Measurements from ENCODE around the gene PEX5L.

- TF ChIP-seq POLR2A (IDR thresholded peaks at IDR 0.05; ENCODE audit: extremely low read depth, insufficient read length), result no peak
- no peak for TF ChIP-seq CTCF (IDR thresholded peaks at IDR 0.05; ENCODE audit: low read depth, low read length)
Observed at GRCh38 chr3:180078592-180078991, 41.9 kb upstream of the PEX5L start.
